Activated T-cell treated with anti-CD3 and anti-CD28 coated beads for 48 hours (primary cell): ENCODE data around the gene STIM1.
A peak's percentile ranks its signal among the peaks of the same experiment; 100 is the strongest.
"Not testable (repeated sequence)": the region's sequence is repeated elsewhere in the genome, so short reads cannot be mapped to it uniquely, and the experiment has no call there.

Source experiments
- DNase-seq: peaks from one replicate; pipeline ENCODE4 v3.0.0-alpha.2; 2020; ENCODE audit warnings: low read depth

The STIM1 gene

GRCh38 chr11:3854977-3855807 is at the start of gene STIM1:
Gene STIM1, plus strand, starts transcription at chr11:3855664. Its CDS starts 607 bp downstream, at chr11:3856271.
- DNase-seq, result peak; percentile 99

- DNase-seq, result peak; percentile 55
Measured at GRCh38 chr11:3807909-3808860, 47.3 kb upstream of the STIM1 start, which contains the start of gene PGAP2. Gene PGAP2, plus strand, starts transcription at chr11:3808560. Its CDS starts 2,700 bp downstream, at chr11:3811260.

- peak; percentile 27 for DNase-seq
Measured at GRCh38 chr11:3808861-3809623, 46.4 kb upstream of the STIM1 start.

GRCh38 chr11:3809624-3809928 is 45.9 kb upstream of the STIM1 start:
- DNase-seq, result no peak

GRCh38 chr11:3810446-3810845 is 45.0 kb upstream of the STIM1 start:
- DNase-seq, result no peak

- no peak for DNase-seq
Measured at GRCh38 chr11:3810951-3811350, 44.5 kb upstream of the STIM1 start.

- not testable (repeated sequence) for DNase-seq
Measured at GRCh38 chr11:3814832-3815231, 40.6 kb upstream of the STIM1 start.

- no peak for DNase-seq
Measured at GRCh38 chr11:3815845-3816244, 39.6 kb upstream of the STIM1 start.

GRCh38 chr11:3816673-3817072 is 38.8 kb upstream of the STIM1 start:
- no peak for DNase-seq

GRCh38 chr11:3817181-3817800 is 38.2 kb upstream of the STIM1 start:
- no peak for DNase-seq

GRCh38 chr11:3820971-3821370 is 34.5 kb upstream of the STIM1 start:
- DNase-seq, result no peak

- DNase-seq, result no peak
Measured at GRCh38 chr11:3822312-3822711, 33.2 kb upstream of the STIM1 start.

GRCh38 chr11:3823303-3823702 is 32.2 kb upstream of the STIM1 start:
- no peak for DNase-seq

GRCh38 chr11:3823762-3824506 is 31.5 kb upstream of the STIM1 start:
- no peak for DNase-seq

- DNase-seq, result peak; percentile 73
Measured at GRCh38 chr11:3824714-3825472, 30.6 kb upstream of the STIM1 start.

- no peak for DNase-seq
Measured at GRCh38 chr11:3825473-3826154, 29.9 kb upstream of the STIM1 start.

GRCh38 chr11:3826721-3827120 is 28.7 kb upstream of the STIM1 start:
- DNase-seq, result no peak

- DNase-seq, result no peak
Measured at GRCh38 chr11:3827434-3828186, 27.9 kb upstream of the STIM1 start.

- DNase-seq, result no peak
Measured at GRCh38 chr11:3830088-3830487, 25.4 kb upstream of the STIM1 start.
